SK-N-MC (cell line): ENCODE data around the gene ZNF496.

Source experiments
- EZH2 ChIP-seq: fragments of 200-600 bp; sonication (generic); IDR thresholded peaks from one replicate; pipeline ENCODE4 v1.6.1; 2017; ENCODE audit warnings: antibody characterized with exemption
- POLR2AphosphoS5 ChIP-seq: IDR thresholded peaks from 2 replicates; pipeline ENCODE4 v1.6.1; 2012; ENCODE audit warnings: mild to moderate bottlenecking, low read depth, low read length, borderline replicate concordance

DNA sequence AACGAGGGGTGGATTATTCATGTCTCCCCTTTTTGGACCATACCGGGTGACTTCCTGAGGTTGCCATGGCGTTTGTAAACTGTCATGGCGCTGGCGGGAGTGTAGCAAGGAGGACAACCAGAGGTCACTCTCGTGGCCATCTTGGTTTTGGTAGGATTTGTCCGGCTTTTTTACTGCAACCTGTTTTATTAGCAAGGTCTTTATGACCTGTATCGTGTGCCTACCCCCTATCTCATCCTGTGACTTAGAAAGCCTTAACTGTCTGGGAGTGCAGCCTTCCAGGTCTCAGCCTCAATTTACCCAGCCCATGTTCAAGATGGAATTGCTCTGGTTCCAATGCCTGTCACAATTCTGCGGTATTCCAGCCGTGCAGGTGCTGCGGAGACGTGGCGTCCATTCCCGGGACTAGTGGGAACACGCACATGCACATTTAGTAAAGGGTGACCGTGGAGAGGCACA lies 40.2 kb upstream of the ZNF496 start:
- TF ChIP-seq EZH2 (no peak), POLR2AphosphoS5 (no peak)
